Measurements from ENCODE around the gene CAPN5. TPM values are rescaled to one million over a fixed set of nuclear protein-coding genes. Genes with fewer than 3 reads are reported as not detected.

Gene CAPN5
- total and polyA plus RNA-seq, 10 of the 15 experiments (the other 5 are each of a cell fraction or from before 2014, with no cell fraction given), result 0.02 to 0.33 (median 0.07) TPM; not detected in 3

DNA sequence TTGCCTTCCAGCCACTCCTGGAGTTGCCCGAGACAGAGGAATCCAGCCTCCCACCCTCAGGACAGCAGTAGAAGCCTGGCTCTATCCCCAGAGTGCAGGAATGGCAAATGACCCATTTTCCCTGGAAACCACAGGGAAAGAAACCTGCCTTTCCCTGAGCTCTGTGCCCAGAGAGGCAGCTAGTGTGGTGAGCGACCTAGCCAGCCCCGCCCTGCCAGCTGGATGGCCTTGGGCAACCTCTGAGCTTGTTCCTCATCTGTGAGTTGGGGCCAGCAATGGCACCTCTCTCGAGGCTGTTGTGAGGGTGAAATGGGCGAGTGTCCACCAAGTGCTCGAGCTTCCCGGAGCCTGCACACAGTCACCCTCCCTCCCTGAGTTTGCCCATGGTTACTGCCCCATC, 39.5 kb downstream of the CAPN5 start (continued):
- TF ChIP-seq MLLT1 (IDR thresholded peaks at IDR 0.05) (no peak), SP1 (IDR thresholded peaks at IDR 0.05; ENCODE audit: low read depth, low read length) (no peak), EP300 (IDR thresholded peaks at IDR 0.05; ENCODE audit: borderline replicate concordance in 1 of 2, control insufficient read depth in 1 of 2, low read depth in 2 of 2, low read length in 2 of 2) (no peak), IKZF2 (IDR thresholded peaks at IDR 0.05) (no peak)

DNA sequence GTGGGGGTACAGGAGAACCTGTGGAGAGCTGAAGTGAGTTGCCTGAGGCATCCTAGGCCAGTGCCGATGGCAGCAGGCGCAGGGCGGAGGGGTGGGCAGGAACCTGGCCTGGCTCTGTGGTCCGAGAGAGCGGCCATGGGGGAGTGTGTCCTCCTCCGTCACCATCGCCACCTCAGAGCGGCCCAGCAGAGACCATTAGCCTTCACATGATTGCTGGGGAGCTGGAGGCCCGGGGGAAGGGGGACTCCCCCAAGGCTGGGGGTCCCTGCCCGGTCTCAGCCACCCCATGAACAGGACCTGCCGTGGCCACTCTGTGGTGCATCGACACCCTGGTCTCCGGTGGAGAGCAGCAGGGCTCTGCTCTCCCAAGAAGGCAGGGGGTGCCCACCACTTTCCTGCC, 40.0 kb downstream of the CAPN5 start:
- ChIA-PET SMC1A (ENCODE audit: uncharacterized antibody, unreplicated experiment) (no interaction called here), RAD21 (ENCODE audit: unreplicated experiment) (interaction anchor here (0.5 kb wide), 1 partner anchor 131 kb away, joined by 3 read pairs; no protein-coding TSS in a partner anchor), CTCF (interaction anchor here (1.5 kb wide), 1 partner anchor 21 kb away, joined by 4 read pairs; no protein-coding TSS in a partner anchor), POLR2A (no interaction called here)
- Histone ChIP-seq H3K27ac (ENCODE audit: control insufficient read depth, insufficient read depth) (no peak overlapping the region), H3K27me3 (replicated peaks in 1 of 2; ENCODE audit: control insufficient read depth in 2 of 2, insufficient read depth in 2 of 2, low read length in 1 of 2) (peaks cover 0 to 2% of the 10 kb centered on the region in 2 experiments; a peak in 2 of 4 replicates), H2AFZ (ENCODE audit: control insufficient read depth, low read depth, low read length) (no peak overlapping the region), H3K9ac (ENCODE audit: control insufficient read depth, insufficient read depth, low read length) (no peak overlapping the region), H3K36me3 (ENCODE audit: control insufficient read depth in 2 of 2, insufficient read depth in 2 of 2, low read length in 1 of 2) (no peaks in the 10 kb centered on the region), H3K4me3 (no peak overlapping the region), H4K20me1 (ENCODE audit: control insufficient read depth, insufficient read depth) (no peaks in the 10 kb centered on the region), H3K9me3 (replicated peaks; ENCODE audit: control insufficient read depth, insufficient read depth, low read length) (no peaks in the 10 kb centered on the region), H3K4me1 (ENCODE audit: control insufficient read depth, insufficient read depth, low read length) (no peaks in the 10 kb centered on the region), H3K4me2 (ENCODE audit: control insufficient read depth, insufficient read depth) (no peak overlapping the region), H3K79me2 (ENCODE audit: control insufficient read depth, insufficient read depth, low read length) (no peaks in the 10 kb centered on the region)
- no peak for FAIRE-seq
- in situ Hi-C loops (cut with MboI), result no loop called here
- no TSS peak for BruUV-seq (replicated peaks)
- intact Hi-C loops (cut with micrococcal nuclease; ENCODE audit: unreplicated experiment), result loop anchor here (10.0 kb wide), 1 partner anchor 372 kb away; no protein-coding TSS in a partner anchor
- 44% methylated on average over 13 of the region's 13 CpGs for WGBS (ENCODE audit: insufficient coverage, insufficient replicate concordance, low lambda C conversion rate, missing lambda C conversion rate)
- no peak for DNase-seq (ENCODE audit: low read depth, low spot score)
- ATAC-seq, result no peak
- no peak for TF ChIP-seq JUNB (IDR thresholded peaks at IDR 0.05)
- no peak for TF ChIP-seq RB1 (IDR thresholded peaks at IDR 0.05; ENCODE audit: borderline replicate concordance)
- TF ChIP-seq TCF3 (IDR thresholded peaks at IDR 0.05; ENCODE audit: borderline replicate concordance, insufficient read depth, low read depth, low read length), result no peak
- TF ChIP-seq, protein P1, sequence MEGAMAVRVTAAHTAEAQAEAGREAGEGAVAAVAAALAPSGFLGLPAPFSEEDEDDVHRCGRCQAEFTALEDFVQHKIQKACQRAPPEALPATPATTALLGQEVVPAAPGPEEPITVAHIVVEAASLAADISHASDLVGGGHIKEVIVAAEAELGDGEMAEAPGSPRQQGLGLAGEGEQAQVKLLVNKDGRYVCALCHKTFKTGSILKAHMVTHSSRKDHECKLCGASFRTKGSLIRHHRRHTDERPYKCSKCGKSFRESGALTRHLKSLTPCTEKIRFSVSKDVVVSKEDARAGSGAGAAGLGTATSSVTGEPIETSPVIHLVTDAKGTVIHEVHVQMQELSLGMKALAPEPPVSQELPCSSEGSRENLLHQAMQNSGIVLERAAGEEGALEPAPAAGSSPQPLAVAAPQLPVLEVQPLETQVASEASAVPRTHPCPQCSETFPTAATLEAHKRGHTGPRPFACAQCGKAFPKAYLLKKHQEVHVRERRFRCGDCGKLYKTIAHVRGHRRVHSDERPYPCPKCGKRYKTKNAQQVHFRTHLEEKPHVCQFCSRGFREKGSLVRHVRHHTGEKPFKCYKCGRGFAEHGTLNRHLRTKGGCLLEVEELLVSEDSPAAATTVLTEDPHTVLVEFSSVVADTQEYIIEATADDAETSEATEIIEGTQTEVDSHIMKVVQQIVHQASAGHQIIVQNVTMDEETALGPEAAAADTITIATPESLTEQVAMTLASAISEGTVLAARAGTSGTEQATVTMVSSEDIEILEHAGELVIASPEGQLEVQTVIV (IDR thresholded peaks at IDR 0.05; ENCODE audit: borderline replicate concordance, partially characterized antibody), result no peak
- TF ChIP-seq RAD21 (IDR thresholded peaks at IDR 0.05; ENCODE audit: insufficient read depth, low read depth, low read length), result no peak
- TF ChIP-seq EED (IDR thresholded peaks at IDR 0.05; ENCODE audit: low read depth), result no peak
- TF ChIP-seq, protein P2, sequence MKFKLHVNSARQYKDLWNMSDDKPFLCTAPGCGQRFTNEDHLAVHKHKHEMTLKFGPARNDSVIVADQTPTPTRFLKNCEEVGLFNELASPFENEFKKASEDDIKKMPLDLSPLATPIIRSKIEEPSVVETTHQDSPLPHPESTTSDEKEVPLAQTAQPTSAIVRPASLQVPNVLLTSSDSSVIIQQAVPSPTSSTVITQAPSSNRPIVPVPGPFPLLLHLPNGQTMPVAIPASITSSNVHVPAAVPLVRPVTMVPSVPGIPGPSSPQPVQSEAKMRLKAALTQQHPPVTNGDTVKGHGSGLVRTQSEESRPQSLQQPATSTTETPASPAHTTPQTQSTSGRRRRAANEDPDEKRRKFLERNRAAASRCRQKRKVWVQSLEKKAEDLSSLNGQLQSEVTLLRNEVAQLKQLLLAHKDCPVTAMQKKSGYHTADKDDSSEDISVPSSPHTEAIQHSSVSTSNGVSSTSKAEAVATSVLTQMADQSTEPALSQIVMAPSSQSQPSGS (IDR thresholded peaks at IDR 0.05; ENCODE audit: low read length), result no peak
- TF ChIP-seq NR2F1 (conservative IDR thresholded peaks at IDR 0.05), result no peak
- TF ChIP-seq ZSCAN29 (IDR thresholded peaks at IDR 0.05), result no peak
- TF ChIP-seq ZNF207 (IDR thresholded peaks at IDR 0.05; ENCODE audit: borderline replicate concordance), result no peak
- TF ChIP-seq, protein P3, sequence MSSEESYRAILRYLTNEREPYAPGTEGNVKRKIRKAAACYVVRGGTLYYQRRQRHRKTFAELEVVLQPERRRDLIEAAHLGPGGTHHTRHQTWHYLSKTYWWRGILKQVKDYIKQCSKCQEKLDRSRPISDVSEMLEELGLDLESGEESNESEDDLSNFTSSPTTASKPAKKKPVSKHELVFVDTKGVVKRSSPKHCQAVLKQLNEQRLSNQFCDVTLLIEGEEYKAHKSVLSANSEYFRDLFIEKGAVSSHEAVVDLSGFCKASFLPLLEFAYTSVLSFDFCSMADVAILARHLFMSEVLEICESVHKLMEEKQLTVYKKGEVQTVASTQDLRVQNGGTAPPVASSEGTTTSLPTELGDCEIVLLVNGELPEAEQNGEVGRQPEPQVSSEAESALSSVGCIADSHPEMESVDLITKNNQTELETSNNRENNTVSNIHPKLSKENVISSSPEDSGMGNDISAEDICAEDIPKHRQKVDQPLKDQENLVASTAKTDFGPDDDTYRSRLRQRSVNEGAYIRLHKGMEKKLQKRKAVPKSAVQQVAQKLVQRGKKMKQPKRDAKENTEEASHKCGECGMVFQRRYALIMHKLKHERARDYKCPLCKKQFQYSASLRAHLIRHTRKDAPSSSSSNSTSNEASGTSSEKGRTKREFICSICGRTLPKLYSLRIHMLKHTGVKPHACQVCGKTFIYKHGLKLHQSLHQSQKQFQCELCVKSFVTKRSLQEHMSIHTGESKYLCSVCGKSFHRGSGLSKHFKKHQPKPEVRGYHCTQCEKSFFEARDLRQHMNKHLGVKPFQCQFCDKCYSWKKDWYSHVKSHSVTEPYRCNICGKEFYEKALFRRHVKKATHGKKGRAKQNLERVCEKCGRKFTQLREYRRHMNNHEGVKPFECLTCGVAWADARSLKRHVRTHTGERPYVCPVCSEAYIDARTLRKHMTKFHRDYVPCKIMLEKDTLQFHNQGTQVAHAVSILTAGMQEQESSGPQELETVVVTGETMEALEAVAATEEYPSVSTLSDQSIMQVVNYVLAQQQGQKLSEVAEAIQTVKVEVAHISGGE (CRISPR knock-in tag; IDR thresholded peaks at IDR 0.05), result no peak
